ENCODE data around the gene NES. TPM values are rescaled to one million over a fixed set of nuclear protein-coding genes. Genes with fewer than 3 reads are reported as not detected.

The NES gene
- polyA plus RNA-seq, 1 of the 3 experiments (the other 2 are of a cell fraction): 15.8 TPM

DNA sequence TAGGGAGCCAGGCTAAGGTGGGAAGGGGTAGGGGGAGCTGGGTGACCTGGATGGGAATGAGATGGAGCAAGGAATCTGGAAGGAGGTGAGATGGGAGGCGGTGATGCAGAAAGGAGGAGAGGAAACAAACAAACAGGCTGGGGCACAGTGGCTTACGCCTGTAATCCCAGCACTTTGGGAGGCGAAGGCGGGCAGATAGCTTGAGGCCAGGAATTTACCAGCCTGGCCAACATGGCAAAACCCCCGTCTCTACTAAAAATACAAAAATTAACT, 17.4 kb upstream of the NES start:
- Histone ChIP-seq H3K4me1 (ENCODE audit: control insufficient read depth in 1 of 2, insufficient read depth in 2 of 2, low read depth in 1 of 2, low read length in 1 of 2) (peaks cover 14 to 65% of the 10 kb centered on the region in 2 experiments; a peak in 3 of 4 replicates), H4K20me1 (ENCODE audit: insufficient read depth) (no peaks in the 10 kb centered on the region), H3K4me3 (ENCODE audit: low read depth in 2 of 2, low read length in 1 of 2) (no peak overlapping the region), H3K9me3 (no peaks in the 10 kb centered on the region), H3K79me2 (ENCODE audit: insufficient read depth) (no peaks in the 10 kb centered on the region), H3K4me2 (peak overlapping the region; percentile 26; the same call in 1 of the 2 replicates), H3K27me3 (ENCODE audit: insufficient read depth) (no peaks in the 10 kb centered on the region), H3K9me2 (no peaks in the 10 kb centered on the region), H3K36me3 (replicated peaks in 1 of 2; ENCODE audit: control insufficient read depth in 1 of 2, insufficient read depth in 2 of 2, low read length in 1 of 2) (peaks cover 0 to 2% of the 10 kb centered on the region in 2 experiments), H3K27ac (ENCODE audit: low read depth in 2 of 2, low read length in 1 of 2) (peak overlapping the region; percentile 34 to 86; a peak in 3 of 4 replicates), H3K9ac (no peak overlapping the region), H2AFZ (ENCODE audit: low read depth) (peak overlapping the region; percentile 69; the same call in 1 of the 2 replicates), H3F3A (replicated peaks; ENCODE audit: insufficient read depth) (peaks cover 15% of the 10 kb centered on the region)
- ChIA-PET CTCF (interaction anchor here (1.1 to 45.5 kb wide), 5 partner anchors 17 to 192 kb away, joined by 3 to 2702 read pairs (median 11); partner anchors contain the start of genes CRABP2, ISG20L2, METTL25B and NES), POLR2A (interaction anchor here (0.7 to 2.1 kb wide), 4 partner anchors 8 to 17 kb away, joined by 3 to 5 read pairs (median 5); partner anchors contain the start of gene CRABP2)
- DNase-seq: no peak
- 91% methylated on average over 5 of the region's 5 CpGs for WGBS (ENCODE audit: low lambda C conversion rate)
- TF ChIP-seq RAD21 (IDR thresholded peaks at IDR 0.05; ENCODE audit: low read length): no peak
- TF ChIP-seq MEF2A (IDR thresholded peaks at IDR 0.05; ENCODE audit: borderline replicate concordance, low read depth): no peak
- TF ChIP-seq, protein P1, sequence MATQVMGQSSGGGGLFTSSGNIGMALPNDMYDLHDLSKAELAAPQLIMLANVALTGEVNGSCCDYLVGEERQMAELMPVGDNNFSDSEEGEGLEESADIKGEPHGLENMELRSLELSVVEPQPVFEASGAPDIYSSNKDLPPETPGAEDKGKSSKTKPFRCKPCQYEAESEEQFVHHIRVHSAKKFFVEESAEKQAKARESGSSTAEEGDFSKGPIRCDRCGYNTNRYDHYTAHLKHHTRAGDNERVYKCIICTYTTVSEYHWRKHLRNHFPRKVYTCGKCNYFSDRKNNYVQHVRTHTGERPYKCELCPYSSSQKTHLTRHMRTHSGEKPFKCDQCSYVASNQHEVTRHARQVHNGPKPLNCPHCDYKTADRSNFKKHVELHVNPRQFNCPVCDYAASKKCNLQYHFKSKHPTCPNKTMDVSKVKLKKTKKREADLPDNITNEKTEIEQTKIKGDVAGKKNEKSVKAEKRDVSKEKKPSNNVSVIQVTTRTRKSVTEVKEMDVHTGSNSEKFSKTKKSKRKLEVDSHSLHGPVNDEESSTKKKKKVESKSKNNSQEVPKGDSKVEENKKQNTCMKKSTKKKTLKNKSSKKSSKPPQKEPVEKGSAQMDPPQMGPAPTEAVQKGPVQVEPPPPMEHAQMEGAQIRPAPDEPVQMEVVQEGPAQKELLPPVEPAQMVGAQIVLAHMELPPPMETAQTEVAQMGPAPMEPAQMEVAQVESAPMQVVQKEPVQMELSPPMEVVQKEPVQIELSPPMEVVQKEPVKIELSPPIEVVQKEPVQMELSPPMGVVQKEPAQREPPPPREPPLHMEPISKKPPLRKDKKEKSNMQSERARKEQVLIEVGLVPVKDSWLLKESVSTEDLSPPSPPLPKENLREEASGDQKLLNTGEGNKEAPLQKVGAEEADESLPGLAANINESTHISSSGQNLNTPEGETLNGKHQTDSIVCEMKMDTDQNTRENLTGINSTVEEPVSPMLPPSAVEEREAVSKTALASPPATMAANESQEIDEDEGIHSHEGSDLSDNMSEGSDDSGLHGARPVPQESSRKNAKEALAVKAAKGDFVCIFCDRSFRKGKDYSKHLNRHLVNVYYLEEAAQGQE (IDR thresholded peaks at IDR 0.05; ENCODE audit: low read depth, low read length): no peak
- no peak for TF ChIP-seq EZH2phosphoT487 (IDR thresholded peaks at IDR 0.05; ENCODE audit: borderline replicate concordance, low read depth)
- no peak for TF ChIP-seq RFX5 (IDR thresholded peaks at IDR 0.05; ENCODE audit: low read length)
- TF ChIP-seq CHD2 (IDR thresholded peaks at IDR 0.05; ENCODE audit: low read length, partially characterized antibody): no peak
- TF ChIP-seq TEAD4 (IDR thresholded peaks at IDR 0.05; ENCODE audit: borderline replicate concordance, insufficient read depth): no peak
- TF ChIP-seq SIN3A (IDR thresholded peaks at IDR 0.05; ENCODE audit: borderline replicate concordance, low read depth, low read length): no peak
- no peak for TF ChIP-seq GATA2 (CRISPR knock-in tag; IDR thresholded peaks at IDR 0.05)
- TF ChIP-seq MXI1 (IDR thresholded peaks at IDR 0.05; ENCODE audit: low read depth, low read length): no peak
- TF ChIP-seq NFIC (IDR thresholded peaks at IDR 0.05; ENCODE audit: borderline replicate concordance): no peak

- Histone ChIP-seq H3K27me3 (ENCODE audit: insufficient read depth) (no peaks in the 10 kb centered on the region), H3K4me3 (ENCODE audit: low read depth in 2 of 2, low read length in 1 of 2) (no peak overlapping the region), H3K4me2 (peak overlapping the region; percentile 26; the same call in 1 of the 2 replicates), H3K9me2 (no peaks in the 10 kb centered on the region), H3F3A (replicated peaks; ENCODE audit: insufficient read depth) (peaks cover 15% of the 10 kb centered on the region), H3K4me1 (ENCODE audit: control insufficient read depth in 1 of 2, insufficient read depth in 2 of 2, low read depth in 1 of 2, low read length in 1 of 2) (peaks cover 14 to 69% of the 10 kb centered on the region in 2 experiments; a peak in 3 of 4 replicates), H3K9me3 (no peaks in the 10 kb centered on the region), H4K20me1 (ENCODE audit: insufficient read depth) (no peaks in the 10 kb centered on the region), H2AFZ (ENCODE audit: low read depth) (peak overlapping the region; percentile 69; the same call in 1 of the 2 replicates), H3K79me2 (ENCODE audit: insufficient read depth) (no peaks in the 10 kb centered on the region), H3K9ac (no peak overlapping the region), H3K36me3 (replicated peaks in 1 of 2; ENCODE audit: control insufficient read depth in 1 of 2, insufficient read depth in 2 of 2, low read length in 1 of 2) (no peaks in the 10 kb centered on the region), H3K27ac (ENCODE audit: low read depth in 2 of 2, low read length in 1 of 2) (peak overlapping the region; percentile 34 to 86; a peak in 3 of 4 replicates)
- no peak for DNase-seq
- POLR2A ChIA-PET: interaction anchor here (0.7 to 2.1 kb wide), 4 partner anchors 9 to 17 kb away, joined by 3 to 5 read pairs (median 5); partner anchors contain the start of gene CRABP2
- WGBS (ENCODE audit: low lambda C conversion rate): 69% methylated on average over 12 of the region's 12 CpGs
- CTCF ChIA-PET: interaction anchor here (1.1 to 45.5 kb wide), 7 partner anchors 16 to 192 kb away, joined by 3 to 2702 read pairs (median 6); partner anchors contain the start of genes CRABP2, ISG20L2, METTL25B and NES
- TF ChIP-seq, protein P2, sequence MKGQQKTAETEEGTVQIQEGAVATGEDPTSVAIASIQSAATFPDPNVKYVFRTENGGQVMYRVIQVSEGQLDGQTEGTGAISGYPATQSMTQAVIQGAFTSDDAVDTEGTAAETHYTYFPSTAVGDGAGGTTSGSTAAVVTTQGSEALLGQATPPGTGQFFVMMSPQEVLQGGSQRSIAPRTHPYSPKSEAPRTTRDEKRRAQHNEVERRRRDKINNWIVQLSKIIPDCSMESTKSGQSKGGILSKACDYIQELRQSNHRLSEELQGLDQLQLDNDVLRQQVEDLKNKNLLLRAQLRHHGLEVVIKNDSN (IDR thresholded peaks at IDR 0.05; ENCODE audit: borderline replicate concordance, low read depth): no peak
- TF ChIP-seq IRF3 (IDR thresholded peaks at IDR 0.05; ENCODE audit: low read depth, low read length): no peak
- no peak for TF ChIP-seq ELF1 (IDR thresholded peaks at IDR 0.05)
- TF ChIP-seq NFIC (IDR thresholded peaks at IDR 0.05; ENCODE audit: borderline replicate concordance): no peak
- TF ChIP-seq EZH2phosphoT487 (IDR thresholded peaks at IDR 0.05; ENCODE audit: borderline replicate concordance, low read depth): no peak
- TF ChIP-seq FOXM1 (IDR thresholded peaks at IDR 0.05; ENCODE audit: low read depth): no peak
- TF ChIP-seq EP300 (IDR thresholded peaks at IDR 0.05; ENCODE audit: borderline replicate concordance in 1 of 2, low read depth in 1 of 2, low read length in 1 of 2): no peak
- TF ChIP-seq TAF1 (IDR thresholded peaks at IDR 0.05; ENCODE audit: borderline replicate concordance, low read depth, low read length): no peak
- TF ChIP-seq RXRA (IDR thresholded peaks at IDR 0.05; ENCODE audit: borderline replicate concordance, low read depth): no peak
- no peak for TF ChIP-seq GATA2 (CRISPR knock-in tag; IDR thresholded peaks at IDR 0.05)
- no peak for TF ChIP-seq SMC3 (IDR thresholded peaks at IDR 0.05; ENCODE audit: low read depth, low read length)
- no peak for TF ChIP-seq RFX5 (IDR thresholded peaks at IDR 0.05; ENCODE audit: low read length)
These were observed 16.9 kb upstream of the NES start for GRCh38 chr1:156693848-156694689.

Data from SK-N-SH (cell line).